ENCODE results near the gene BMPR1A.
"Not testable (repeated sequence)": the region's sequence is repeated elsewhere in the genome, so short reads cannot be mapped to it uniquely, and the experiment has no call there.

Gene BMPR1A

GRCh38 chr10:86950349-86950748 lies 193.9 kb downstream of the BMPR1A start:
- Mint-ChIP-seq H3K4me3 (peak overlapping the region; percentile 51), H3K9me3 (peaks cover 9% of the 10 kb centered on the region), H3K27me3 (ENCODE audit: low read depth) (peaks cover 5% of the 10 kb centered on the region), H3K4me1 (ENCODE audit: low read depth) (peaks cover 5% of the 10 kb centered on the region), H3K27ac (peak overlapping the region; percentile 92), H3K36me3 (ENCODE audit: low read depth) (peaks cover 4% of the 10 kb centered on the region)
- no peak for DNase-seq (ENCODE audit: low spot score)

DNA sequence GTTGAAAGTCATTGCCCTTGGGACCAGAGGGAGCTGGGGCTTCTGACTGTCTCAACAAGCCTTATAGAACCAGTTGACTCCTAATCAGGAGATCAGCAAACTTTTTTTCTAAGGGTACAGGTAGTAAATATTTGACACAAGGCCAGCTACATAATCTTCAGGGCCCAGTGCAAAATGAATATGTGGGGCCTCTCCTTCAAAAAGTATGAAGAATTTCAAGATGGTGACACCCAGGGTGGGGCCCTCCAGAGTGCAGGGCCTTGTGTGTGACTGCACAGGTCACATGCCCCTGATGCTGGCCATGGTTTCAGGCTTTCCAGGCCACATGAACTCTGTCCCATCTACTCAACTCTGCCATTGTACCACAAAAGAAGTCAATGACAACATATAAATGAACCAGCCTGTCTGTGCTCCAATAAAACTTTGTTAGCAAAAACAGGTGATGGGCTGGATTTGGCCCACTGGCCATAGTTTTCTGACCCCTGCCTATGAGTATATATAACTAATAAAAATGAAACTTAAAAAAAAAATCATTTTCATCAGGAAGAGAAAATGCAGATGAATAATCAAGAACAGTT lies 194.9 kb downstream of the BMPR1A start:
- no peak for DNase-seq (ENCODE audit: low spot score)
- H3K27me3 Mint-ChIP-seq (ENCODE audit: low read depth), result peaks cover 5% of the 10 kb centered on the region
- H3K4me1 Mint-ChIP-seq (ENCODE audit: low read depth), result peaks cover 5% of the 10 kb centered on the region
- no peak overlapping the region for H3K27ac Mint-ChIP-seq
- peaks cover 4% of the 10 kb centered on the region for H3K36me3 Mint-ChIP-seq (ENCODE audit: low read depth)
- H3K9me3 Mint-ChIP-seq, result peaks cover 9% of the 10 kb centered on the region
- H3K4me3 Mint-ChIP-seq, result no peak overlapping the region

DNA sequence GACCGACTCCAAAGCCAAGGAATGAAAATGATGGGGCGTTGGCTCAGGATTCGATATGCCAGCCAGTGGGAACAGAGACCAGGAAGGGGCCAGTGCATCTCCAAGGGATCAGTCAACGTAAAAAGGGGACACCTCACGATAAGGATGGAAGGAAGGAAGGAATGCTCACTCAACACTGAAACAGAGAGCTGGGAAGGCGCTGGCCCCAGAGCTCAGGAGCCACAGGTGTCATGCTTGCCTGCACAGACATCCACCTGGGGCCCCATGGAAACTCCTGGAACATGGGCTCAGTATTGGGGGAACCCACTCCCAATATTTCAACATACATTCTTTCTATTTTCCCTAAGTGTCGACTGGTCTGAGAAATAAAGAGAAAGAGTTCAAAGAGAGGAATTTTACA lies 195.7 kb downstream of the BMPR1A start:
- Mint-ChIP-seq H3K27me3 (ENCODE audit: low read depth) (no peaks in the 10 kb centered on the region), H3K27ac (no peak overlapping the region), H3K9me3 (peaks cover 9% of the 10 kb centered on the region), H3K4me3 (no peak overlapping the region), H3K36me3 (ENCODE audit: low read depth) (peaks cover 4% of the 10 kb centered on the region), H3K4me1 (ENCODE audit: low read depth) (peaks cover 5% of the 10 kb centered on the region)
- no peak for DNase-seq (ENCODE audit: low spot score)

DNA sequence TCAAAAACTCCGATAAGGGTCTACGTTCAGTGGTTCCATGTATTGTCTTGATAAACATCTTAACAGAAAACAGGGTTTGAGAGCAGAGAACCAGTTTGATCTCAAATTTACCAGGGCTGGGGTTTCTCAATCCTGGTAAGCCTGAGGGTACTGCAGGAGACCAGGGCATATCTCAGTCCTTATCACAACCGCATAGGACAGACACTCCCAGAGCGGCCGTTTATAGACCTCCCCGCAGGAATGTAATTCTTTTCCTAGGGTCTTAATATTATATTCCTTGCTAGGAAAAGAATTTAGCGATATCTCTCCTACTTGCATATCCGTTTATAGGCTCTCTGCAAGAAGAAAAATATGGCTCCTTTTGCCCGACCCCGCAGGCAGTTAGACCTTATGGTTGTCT lies 196.3 kb downstream of the BMPR1A start:
- H3K27me3 Mint-ChIP-seq (ENCODE audit: low read depth); H3K27ac Mint-ChIP-seq; H3K4me1 Mint-ChIP-seq (ENCODE audit: low read depth); H3K36me3 Mint-ChIP-seq (ENCODE audit: low read depth); H3K9me3 Mint-ChIP-seq; H3K4me3 Mint-ChIP-seq; DNase-seq (ENCODE audit: low spot score): not testable (repeated sequence)

- Mint-ChIP-seq H3K36me3 (ENCODE audit: low read depth) (peaks cover 4% of the 10 kb centered on the region), H3K4me3 (no peak overlapping the region), H3K9me3 (peaks cover 9% of the 10 kb centered on the region), H3K27me3 (ENCODE audit: low read depth) (no peaks in the 10 kb centered on the region), H3K27ac (no peak overlapping the region), H3K4me1 (ENCODE audit: low read depth) (peaks cover 5% of the 10 kb centered on the region)
- DNase-seq (ENCODE audit: low spot score), result no peak
These were observed 197.6 kb downstream of the BMPR1A start for GRCh38 chr10:86953747-86954680.

DNA sequence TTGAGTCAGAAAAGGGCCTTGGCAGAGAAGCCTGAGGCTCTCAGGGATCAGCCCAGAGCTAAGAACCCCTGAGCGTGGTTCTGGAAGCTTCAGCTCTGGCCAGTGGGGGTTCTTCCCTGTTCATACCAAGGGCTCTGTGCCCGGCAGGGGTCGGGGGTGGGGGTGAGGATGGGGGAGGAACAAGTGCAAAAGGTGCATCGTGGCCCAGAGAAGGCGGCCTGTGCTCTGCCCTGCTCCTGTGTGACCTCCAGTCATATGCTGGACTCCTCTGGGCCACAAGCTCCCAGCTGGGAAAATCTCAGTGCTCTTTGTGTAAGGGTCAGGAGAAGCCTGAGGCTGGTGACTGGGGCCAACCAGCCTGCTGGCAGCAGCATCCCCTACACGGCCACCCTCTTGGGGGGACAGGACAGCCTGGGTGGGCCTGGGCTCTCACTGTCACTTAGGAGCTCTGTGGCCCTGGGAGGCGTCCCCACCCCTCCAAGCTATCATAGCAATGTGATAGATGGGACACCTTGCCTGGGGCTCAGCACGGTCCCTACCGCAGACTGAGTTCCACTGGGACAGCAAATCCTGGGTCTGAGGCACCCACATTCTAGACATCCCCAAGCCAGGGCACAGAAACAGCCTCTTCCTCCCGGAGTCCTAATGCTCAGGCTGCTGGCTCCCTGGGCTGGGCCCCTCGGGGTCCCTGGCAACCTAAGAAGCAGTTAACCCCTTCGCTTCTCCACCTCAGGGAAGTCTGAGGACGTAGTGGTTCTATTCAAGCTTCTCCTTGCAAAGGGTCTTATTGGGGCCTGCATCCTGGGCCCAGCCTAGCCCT lies 198.5 kb downstream of the BMPR1A start:
- H3K4me1 Mint-ChIP-seq (ENCODE audit: low read depth), result peaks cover 5% of the 10 kb centered on the region
- H3K27ac Mint-ChIP-seq, result no peak overlapping the region
- H3K27me3 Mint-ChIP-seq (ENCODE audit: low read depth), result no peaks in the 10 kb centered on the region
- no peak for DNase-seq (ENCODE audit: low spot score)
- H3K9me3 Mint-ChIP-seq, result peaks cover 9% of the 10 kb centered on the region
- no peak overlapping the region for H3K4me3 Mint-ChIP-seq
- H3K36me3 Mint-ChIP-seq (ENCODE audit: low read depth), result peaks cover 4% of the 10 kb centered on the region

DNA sequence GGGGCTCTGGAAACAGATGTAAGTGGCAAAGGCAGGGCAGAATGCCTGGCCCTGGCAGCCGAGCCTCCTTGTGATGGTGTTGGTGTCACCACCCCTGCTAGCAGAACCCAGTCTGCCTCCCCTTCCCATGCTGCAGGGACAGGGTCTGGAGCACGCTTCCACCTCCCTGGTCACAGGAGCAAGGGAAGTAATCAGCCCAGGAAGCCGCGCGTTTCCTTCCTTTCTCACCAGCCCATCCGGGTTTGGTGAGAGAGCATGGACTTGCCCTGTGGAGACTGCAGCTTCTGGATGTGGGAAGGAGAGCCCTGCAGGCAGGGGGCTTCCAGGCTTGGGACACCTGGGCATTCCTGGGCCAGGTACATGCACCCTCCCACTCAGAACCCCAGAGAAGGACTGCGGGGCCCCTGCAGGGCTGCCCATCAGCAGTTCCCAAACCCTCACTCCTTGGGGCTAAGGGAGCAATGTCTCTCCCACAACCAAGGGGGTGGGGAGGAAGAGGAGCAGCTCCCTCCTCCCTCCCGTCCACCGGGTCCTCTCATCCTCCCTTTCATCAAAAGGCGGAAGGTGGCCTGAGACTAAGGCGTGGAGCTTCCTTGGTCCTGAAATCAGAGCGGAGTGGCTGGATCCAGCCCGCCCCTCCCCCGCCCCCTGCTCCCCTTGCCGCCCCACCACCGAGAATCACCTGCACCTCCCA lies 199.2 kb downstream of the BMPR1A start:
- Mint-ChIP-seq H3K4me3 (no peak overlapping the region), H3K36me3 (ENCODE audit: low read depth) (peaks cover 2% of the 10 kb centered on the region), H3K4me1 (ENCODE audit: low read depth) (no peaks in the 10 kb centered on the region), H3K27me3 (ENCODE audit: low read depth) (no peaks in the 10 kb centered on the region), H3K27ac (no peak overlapping the region), H3K9me3 (peaks cover 9% of the 10 kb centered on the region)
- DNase-seq (ENCODE audit: low spot score), result no peak

- Mint-ChIP-seq H3K27me3 (ENCODE audit: low read depth) (no peaks in the 10 kb centered on the region), H3K4me3 (no peak overlapping the region), H3K4me1 (ENCODE audit: low read depth) (no peaks in the 10 kb centered on the region), H3K36me3 (ENCODE audit: low read depth) (peaks cover 2% of the 10 kb centered on the region), H3K9me3 (peaks cover 9% of the 10 kb centered on the region), H3K27ac (no peak overlapping the region)
- DNase-seq (ENCODE audit: low spot score), result no peak
These were observed 199.9 kb downstream of the BMPR1A start for GRCh38 chr10:86956195-86956847.

- H3K36me3 Mint-ChIP-seq (ENCODE audit: low read depth), result peaks cover 1% of the 10 kb centered on the region
These were observed 200.5 kb downstream of the BMPR1A start for GRCh38 chr10:86956848-86957448.

GRCh38 chr10:86957471-86958115 lies 201.2 kb downstream of the BMPR1A start, which contains the start of gene MMRN2:
MMRN2 (minus strand) TSS chr10:86957615; CDS start chr10:86957541, 74 bp downstream.
- no peaks in the 10 kb centered on the region for H3K4me1 Mint-ChIP-seq (ENCODE audit: low read depth)
- H3K36me3 Mint-ChIP-seq (ENCODE audit: low read depth), result no peaks in the 10 kb centered on the region
- H3K9me3 Mint-ChIP-seq, result peaks cover under 1% of the 10 kb centered on the region
- H3K4me3 Mint-ChIP-seq, result no peak within 1 kb of the TSS
- DNase-seq (ENCODE audit: low spot score), result no peak
- H3K27me3 Mint-ChIP-seq (ENCODE audit: low read depth), result no peaks in the 10 kb centered on the region
- H3K27ac Mint-ChIP-seq, result no peak within 1 kb of the TSS

More at GRCh38 chr10:86956848-86957448, 200.5 kb downstream of the BMPR1A start:
- no peaks in the 10 kb centered on the region for H3K4me1 Mint-ChIP-seq (ENCODE audit: low read depth)
- peaks cover 7% of the 10 kb centered on the region for H3K9me3 Mint-ChIP-seq
- no peak overlapping the region for H3K27ac Mint-ChIP-seq
- DNase-seq (ENCODE audit: low spot score), result no peak
- H3K4me3 Mint-ChIP-seq, result no peak overlapping the region
- H3K27me3 Mint-ChIP-seq (ENCODE audit: low read depth), result no peaks in the 10 kb centered on the region

GRCh38 chr10:86958116-86958900 lies 201.9 kb downstream of the BMPR1A start, which contains the start of gene SNCG:
SNCG (plus strand) TSS chr10:86958599; CDS start chr10:86958698, 99 bp downstream.
- no peak within 1 kb of the TSS for H3K27ac Mint-ChIP-seq

More at GRCh38 chr10:86958116-86958900, 201.9 kb downstream of the BMPR1A start, which contains the start of gene SNCG:
- Mint-ChIP-seq H3K36me3 (ENCODE audit: low read depth) (no peaks in the 10 kb centered on the region), H3K4me1 (ENCODE audit: low read depth) (no peaks in the 10 kb centered on the region), H3K4me3 (no peak within 1 kb of the TSS), H3K27me3 (ENCODE audit: low read depth) (no peaks in the 10 kb centered on the region), H3K9me3 (no peaks in the 10 kb centered on the region)
- DNase-seq (ENCODE audit: low spot score), result no peak

Data from T-helper 2 cell treated with Interferon-gamma antibody and Interleukin-4, amounts not matched to agents 5 μg/mL and 100 μg/mL, for 36 hours (primary cell).